Myometrial cell (primary cell): ENCODE data around the gene OSBPL5. TPM values are rescaled to one million over a fixed set of nuclear protein-coding genes. Genes with fewer than 3 reads are reported as not detected.

ENCODE experiments used
- total RNA-seq: library from RNA; depleted of rRNA; stranded (reverse); fragments of >200 nt; gene quantifications from 2 replicates; pipeline ENCODE4 v1.2.3, GENCODE V29; 2015

Gene OSBPL5, protein sequence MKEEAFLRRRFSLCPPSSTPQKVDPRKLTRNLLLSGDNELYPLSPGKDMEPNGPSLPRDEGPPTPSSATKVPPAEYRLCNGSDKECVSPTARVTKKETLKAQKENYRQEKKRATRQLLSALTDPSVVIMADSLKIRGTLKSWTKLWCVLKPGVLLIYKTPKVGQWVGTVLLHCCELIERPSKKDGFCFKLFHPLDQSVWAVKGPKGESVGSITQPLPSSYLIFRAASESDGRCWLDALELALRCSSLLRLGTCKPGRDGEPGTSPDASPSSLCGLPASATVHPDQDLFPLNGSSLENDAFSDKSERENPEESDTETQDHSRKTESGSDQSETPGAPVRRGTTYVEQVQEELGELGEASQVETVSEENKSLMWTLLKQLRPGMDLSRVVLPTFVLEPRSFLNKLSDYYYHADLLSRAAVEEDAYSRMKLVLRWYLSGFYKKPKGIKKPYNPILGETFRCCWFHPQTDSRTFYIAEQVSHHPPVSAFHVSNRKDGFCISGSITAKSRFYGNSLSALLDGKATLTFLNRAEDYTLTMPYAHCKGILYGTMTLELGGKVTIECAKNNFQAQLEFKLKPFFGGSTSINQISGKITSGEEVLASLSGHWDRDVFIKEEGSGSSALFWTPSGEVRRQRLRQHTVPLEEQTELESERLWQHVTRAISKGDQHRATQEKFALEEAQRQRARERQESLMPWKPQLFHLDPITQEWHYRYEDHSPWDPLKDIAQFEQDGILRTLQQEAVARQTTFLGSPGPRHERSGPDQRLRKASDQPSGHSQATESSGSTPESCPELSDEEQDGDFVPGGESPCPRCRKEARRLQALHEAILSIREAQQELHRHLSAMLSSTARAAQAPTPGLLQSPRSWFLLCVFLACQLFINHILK
- total RNA-seq = 34.3 and 43.2 TPM in 2 replicates

DNA sequence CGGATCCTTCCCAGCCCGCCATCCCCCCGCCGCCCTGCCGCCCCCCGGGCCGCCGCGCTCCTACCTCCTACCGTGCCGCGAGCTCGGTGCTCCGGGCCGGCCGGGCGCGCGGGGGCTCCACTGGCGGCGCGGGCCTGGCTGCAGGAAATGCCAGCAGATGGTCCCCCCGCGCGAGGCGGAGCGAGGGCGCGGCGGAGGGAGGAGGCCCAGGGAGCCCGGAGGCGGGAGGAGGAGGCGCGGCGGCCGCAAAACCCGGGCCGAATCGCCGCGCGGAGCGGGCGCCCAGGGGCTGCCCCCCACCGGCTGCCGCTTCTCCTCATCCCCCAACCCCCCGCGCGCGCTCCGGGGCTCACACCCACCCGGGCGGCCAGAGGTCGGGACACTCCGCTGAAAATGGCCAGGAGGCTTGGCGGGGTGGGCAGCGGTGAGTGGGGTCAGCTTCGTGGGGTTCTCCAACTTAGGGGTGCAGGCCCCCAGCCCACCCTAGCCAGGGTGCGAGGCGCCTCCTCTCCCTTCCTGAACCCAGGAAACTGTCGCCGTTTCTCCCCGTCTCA is at the start of gene OSBPL5:
Gene OSBPL5, minus strand, starts transcription at position 159 of the 554 bp plus-strand sequence. CDS start 36,162 bp downstream, outside the sequence.

DNA sequence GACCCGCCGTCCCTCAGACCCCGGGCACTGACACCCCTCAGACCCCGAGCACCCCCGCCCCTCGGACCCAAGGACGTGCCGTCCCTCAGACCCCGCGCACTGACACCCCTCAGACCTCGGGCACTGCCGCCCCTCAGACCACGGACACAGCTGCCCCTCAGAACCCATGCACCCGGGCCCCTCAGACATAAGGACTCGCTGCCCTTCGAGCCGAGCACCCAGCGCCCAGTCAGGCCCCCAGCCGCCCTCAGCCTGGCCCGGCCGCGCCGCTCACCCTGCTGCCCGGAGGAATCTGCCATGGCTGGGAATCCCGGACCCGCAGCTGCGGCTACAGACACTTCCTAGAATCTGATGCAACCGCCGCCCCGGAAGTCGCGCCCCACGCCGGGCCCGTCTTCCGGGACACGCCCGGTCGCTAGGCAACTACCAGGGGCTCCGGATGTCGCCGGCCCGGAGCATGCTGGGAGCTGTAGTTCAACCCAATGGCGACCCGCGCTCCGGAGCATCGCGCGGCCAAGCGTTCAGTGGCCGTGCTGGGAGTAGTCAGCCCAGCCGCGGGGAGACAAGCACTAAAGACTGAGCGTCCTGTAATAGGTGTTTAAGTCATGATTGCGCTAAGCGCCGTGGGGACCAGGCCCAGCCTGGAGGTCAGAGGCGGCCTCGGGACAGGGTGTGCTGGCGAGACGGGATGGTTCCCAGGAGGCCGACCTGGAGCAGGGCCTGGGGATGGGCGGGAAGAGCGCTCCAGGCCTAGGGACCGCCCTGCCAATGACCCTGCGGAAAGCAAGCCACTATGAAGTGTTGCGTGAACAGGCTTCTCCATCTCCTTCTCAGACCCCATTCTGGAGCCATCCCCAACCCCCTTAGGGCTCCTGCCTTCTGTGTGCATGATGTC is 107.8 kb downstream of the OSBPL5 start, which contains the start of gene CARS1:
Gene CARS1, minus strand, starts transcription at position 355 of the 895 bp plus-strand sequence. Its CDS starts 56 bp downstream, at position 299.

Other genes starting within 250 kb of the OSBPL5 start
- gene PHLDA2, start 235.9 kb downstream of the OSBPL5 start, total RNA-seq = 64.9 and 77.8 TPM in 2 replicates
- gene NAP1L4, start 173.0 kb downstream of the OSBPL5 start, total RNA-seq = 54.8 and 64.3 TPM in 2 replicates
- gene CARS1, start 107.9 kb downstream of the OSBPL5 start, total RNA-seq = 101 and 117 TPM in 2 replicates
- gene MRGPRG, start 53.5 kb upstream of the OSBPL5 start, total RNA-seq = not detected in 2 replicates
- gene MRGPRE, start 67.1 kb upstream of the OSBPL5 start, total RNA-seq = not detected in 2 replicates
- gene ZNF195, start 213.8 kb upstream of the OSBPL5 start, total RNA-seq = 10.5 and 38.3 TPM in 2 replicates